ENCODE data around the gene TLN1. TPM values are rescaled to one million over a fixed set of nuclear protein-coding genes. Genes with fewer than 3 reads are reported as not detected.

Gene TLN1
- polyA plus RNA-seq, 2 of the 4 experiments (the other 2 are of a cell fraction), result 65.5 to 108 TPM

GRCh38 chr9:35732185-35732799 is at the start of gene TLN1, which contains the start of gene CREB3 (continued):
- TF ChIP-seq RFX5 (IDR thresholded peaks at IDR 0.05) (no peak), EHF (CRISPR knock-in tag; IDR thresholded peaks at IDR 0.05) (no peak), HOXB5 (CRISPR knock-in tag; IDR thresholded peaks at IDR 0.05) (0 out of 2 replicates have a peak, but pooled peaks have one; percentile 53), JUN (IDR thresholded peaks at IDR 0.05) (peak; percentile 89 to 96), REST (IDR thresholded peaks at IDR 0.05) (no peak), PBX3 (IDR thresholded peaks at IDR 0.05) (peak; percentile 46; the same call in 1 of the 2 replicates), ATOH8 (CRISPR knock-in tag; IDR thresholded peaks at IDR 0.05; ENCODE audit: low read depth) (no peak), POLR2A (IDR thresholded peaks at IDR 0.05; ENCODE audit: low read length) (peak; percentile 64), RAD21 (conservative IDR thresholded peaks at IDR 0.05 in 1 of 2, IDR thresholded peaks at IDR 0.05 in 1 of 2) (no peak), ZNF302 (CRISPR knock-in tag; IDR thresholded peaks at IDR 0.05) (no peak), KDM1A (IDR thresholded peaks at IDR 0.05; ENCODE audit: low read depth) (no peak), SREBF2 (IDR thresholded peaks at IDR 0.05) (no peak), EHMT2 (IDR thresholded peaks at IDR 0.05; ENCODE audit: low read depth) (no peak), CBX8 (IDR thresholded peaks at IDR 0.05) (no peak), MAX (IDR thresholded peaks at IDR 0.05) (peak; percentile 83), RARB (CRISPR knock-in tag; IDR thresholded peaks at IDR 0.05) (no peak), MAZ (IDR thresholded peaks at IDR 0.05; ENCODE audit: borderline replicate concordance, low read depth, low read length) (peak; percentile 96; the same call in 1 of the 2 replicates), FOSB (CRISPR knock-in tag; IDR thresholded peaks at IDR 0.05) (no peak), JUNB (IDR thresholded peaks at IDR 0.05) (no peak), GATA3 (IDR thresholded peaks at IDR 0.05; ENCODE audit: borderline replicate concordance) (peak; percentile 42; the same call in 1 of the 2 replicates), ZFP36 (IDR thresholded peaks at IDR 0.05; ENCODE audit: borderline replicate concordance, partially characterized antibody) (no peak), HES2 (IDR thresholded peaks at IDR 0.05) (no peak), TP53 (CRISPR knock-in tag; IDR thresholded peaks at IDR 0.05) (no peak), CTCF (IDR thresholded peaks at IDR 0.05) (peak; percentile 40), ELK1 (IDR thresholded peaks at IDR 0.05; ENCODE audit: low read depth, low read length) (no peak), RCOR1 (IDR thresholded peaks at IDR 0.05; ENCODE audit: low read depth, low read length) (no peak)

Data from A549 (cell line).